Left ventricle myocardium inferior (tissue), 1 donor: Measurements from ENCODE around the gene HOXA7. TPM values are rescaled to one million over a fixed set of nuclear protein-coding genes. Genes with fewer than 3 reads are reported as not detected.

Source experiments
- DNase-seq: peaks from one replicate; pipeline ENCODE4 v3.0.0-alpha.2; 2020
- H3K27ac ChIP-seq: fragments of 200-600 bp; replicated peaks from 2 replicates; pipeline ENCODE4 v1.8.0; 2021
- H3K27me3 ChIP-seq: fragments of 200-600 bp; 2 replicates; pipeline ENCODE4 v1.8.0; 2021; ENCODE audit warnings: low read depth
- H3K36me3 ChIP-seq: fragments of 200-600 bp; 2 replicates; pipeline ENCODE4 v1.8.0; 2021
- H3K4me1 ChIP-seq: fragments of 200-600 bp; 2 replicates; pipeline ENCODE4 v1.8.0; 2021
- H3K4me3 ChIP-seq: fragments of 200-600 bp; 2 replicates; pipeline ENCODE4 v1.8.0; 2021; ENCODE audit warnings: mild to moderate bottlenecking, moderate library complexity
- H3K9me3 ChIP-seq: fragments of 200-600 bp; replicated peaks from 2 replicates; pipeline ENCODE4 v1.8.0; 2021
- CTCF ChIP-seq: fragments of 200-600 bp; IDR thresholded peaks from 2 replicates; pipeline ENCODE4 v1.8.0; 2021; ENCODE audit warnings: antibody characterized with exemption, mild to moderate bottlenecking, borderline replicate concordance
- intact Hi-C: fragments of 100-400 bp; cut with micrococcal nuclease; formaldehyde crosslinking; loops from one replicate; pipeline ENCODE4 v1.11.0; 2022
- total RNA-seq: library from RNA; stranded (reverse); fragmentation: NEBNext Ultra II Directional; extraction: Animal tissue kit (Norgen Biotek cat#: 25700); gene quantifications from one replicate; pipeline ENCODE4 v1.2.1, GENCODE V29; 2021
- donor health status: DM: no; HTN: yes; CAD: no; lungs with severe emphysema.

Gene HOXA7
- total RNA-seq, 1 donor from 2014 or later = 0.36 TPM

- no peak for DNase-seq
- H3K9me3 ChIP-seq = no peaks in the 10 kb centered on the region
Observed at GRCh38 chr7:27198871-27199801, 42.7 kb upstream of the HOXA7 start.

GRCh38 chr7:27198138-27198841, 41.8 kb upstream of the HOXA7 start:
- no peaks in the 10 kb centered on the region for H3K9me3 ChIP-seq
- no peak for DNase-seq
- peaks cover 37% of the 10 kb centered on the region for H3K4me1 ChIP-seq
- H3K27ac ChIP-seq = no peak overlapping the region
- H3K36me3 ChIP-seq = no peaks in the 10 kb centered on the region
- peak overlapping the region; percentile 43 for H3K4me3 ChIP-seq
- no peak for TF ChIP-seq CTCF
- H3K27me3 ChIP-seq = peaks cover 99% of the 10 kb centered on the region
- intact Hi-C loops = loop anchor here (5.0 kb wide), 1 partner anchor 879 kb away; no protein-coding TSS in a partner anchor

More at GRCh38 chr7:27198871-27199801, 42.7 kb upstream of the HOXA7 start:
- Histone ChIP-seq H3K27me3 (peaks cover 99% of the 10 kb centered on the region), H3K4me3 (peak overlapping the region; percentile 43), H3K36me3 (no peaks in the 10 kb centered on the region), H3K27ac (no peak overlapping the region), H3K4me1 (peaks cover 32% of the 10 kb centered on the region)
- intact Hi-C loops = loop anchor here (5.0 kb wide), 1 partner anchor 878 kb away; no protein-coding TSS in a partner anchor
- no peak for TF ChIP-seq CTCF

GRCh38 chr7:27197137-27198042, 40.9 kb upstream of the HOXA7 start:
- no peaks in the 10 kb centered on the region for H3K9me3 ChIP-seq
- DNase-seq = no peak
- peaks cover 45% of the 10 kb centered on the region for H3K4me1 ChIP-seq
- H3K4me3 ChIP-seq = no peak overlapping the region
- H3K27me3 ChIP-seq = peaks cover 99% of the 10 kb centered on the region
- no peak overlapping the region for H3K27ac ChIP-seq
- no peaks in the 10 kb centered on the region for H3K36me3 ChIP-seq
- intact Hi-C loops = loop anchor here (5.0 kb wide), 1 partner anchor 880 kb away; no protein-coding TSS in a partner anchor
- TF ChIP-seq CTCF = no peak

- Histone ChIP-seq H3K4me3 (no peak overlapping the region), H3K9me3 (no peaks in the 10 kb centered on the region), H3K36me3 (no peaks in the 10 kb centered on the region), H3K27ac (no peak overlapping the region), H3K4me1 (peaks cover 44% of the 10 kb centered on the region), H3K27me3 (peaks cover 99% of the 10 kb centered on the region)
- intact Hi-C loops = loop anchor here (5.0 kb wide), 1 partner anchor 881 kb away; no protein-coding TSS in a partner anchor
- peak; percentile 84 for TF ChIP-seq CTCF
- DNase-seq = peak; percentile 83
Observed at GRCh38 chr7:27196287-27196767, 39.9 kb upstream of the HOXA7 start.
